ENCODE results near the gene HNRNPR. TPM values are rescaled to one million over a fixed set of nuclear protein-coding genes. Genes with fewer than 3 reads are reported as not detected.
"Not testable (repeated sequence)": the region's sequence is repeated elsewhere in the genome, so short reads cannot be mapped to it uniquely, and the experiment has no call there.

The HNRNPR gene
- total RNA-seq, 1 experiment from 2014 or later: 141 TPM

DNA sequence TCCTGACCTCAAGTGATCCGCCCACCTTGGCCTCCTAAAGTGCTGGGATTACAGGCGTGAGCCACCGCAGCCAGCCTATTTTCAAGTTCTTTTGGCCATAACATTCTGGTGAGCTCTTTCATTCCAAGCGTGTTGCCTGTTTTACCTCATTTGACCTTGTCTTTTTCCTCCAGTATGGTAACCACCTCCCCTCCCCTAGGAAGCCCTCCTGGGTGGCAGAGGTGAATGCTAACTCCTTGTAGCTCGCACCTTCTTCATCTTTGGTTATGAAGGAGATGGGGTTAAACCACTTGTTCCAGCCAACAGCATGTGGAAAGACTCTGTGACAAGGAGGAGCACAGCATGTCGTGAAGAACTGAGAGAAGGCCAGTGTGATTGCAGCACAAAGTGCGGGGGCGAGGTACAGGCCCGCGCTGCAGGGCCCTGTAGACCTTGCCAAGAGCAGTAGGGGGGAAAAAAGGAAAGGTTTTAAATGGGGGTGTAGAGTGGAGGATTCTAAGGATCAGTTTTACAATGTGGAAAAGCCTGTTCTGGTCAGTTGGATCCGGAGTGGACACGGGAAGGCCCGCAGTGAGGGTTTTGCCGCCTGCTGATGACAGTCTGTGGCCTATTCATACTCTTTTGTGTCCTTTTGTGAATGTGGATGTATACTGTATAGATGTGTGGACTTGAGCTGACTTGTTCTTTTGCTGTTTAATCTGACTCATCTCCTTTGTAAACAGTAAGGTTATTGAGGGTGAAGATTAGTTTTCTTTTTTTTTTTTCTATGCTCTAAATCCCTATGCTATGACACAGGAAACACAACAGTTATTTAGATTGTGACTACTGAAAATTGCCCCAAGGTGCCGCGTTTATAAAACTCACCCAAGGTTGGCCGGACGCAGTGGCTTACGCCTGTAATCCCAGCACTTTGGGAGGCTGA, 33.1 kb upstream of the HNRNPR start:
- DNase-seq: peak; percentile 89
- Histone ChIP-seq H3K27ac (ENCODE audit: low read length) (peak overlapping the region; percentile 84), H3K4me3 (ENCODE audit: low read length) (no peak overlapping the region), H3K79me2 (ENCODE audit: low read length) (no peaks in the 10 kb centered on the region), H4K20me1 (ENCODE audit: low read length) (no peaks in the 10 kb centered on the region), H3K4me1 (ENCODE audit: insufficient read depth, low read length) (peaks cover 9% of the 10 kb centered on the region), H3K27me3 (ENCODE audit: low read length) (no peaks in the 10 kb centered on the region), H3K36me3 (ENCODE audit: low read depth, low read length) (no peaks in the 10 kb centered on the region), H3F3A (ENCODE audit: low read length, unreplicated experiment) (no peaks in the 10 kb centered on the region), H2AFZ (ENCODE audit: low read length) (peak overlapping the region; percentile 51; the same call in 1 of the 2 replicates), H3K4me2 (ENCODE audit: low read length) (peak overlapping the region; percentile 44), H3K9me2 (replicated peaks; ENCODE audit: low read length) (no peaks in the 10 kb centered on the region), H3K9me3 (ENCODE audit: low read length) (no peaks in the 10 kb centered on the region), H3K9ac (ENCODE audit: low read length) (peak overlapping the region; percentile 27; the same call in 1 of the 2 replicates)
- ATAC-seq: peak; percentile 96
- POLR2A ChIA-PET (ENCODE audit: unreplicated experiment): interaction anchor here (0.5 to 0.6 kb wide), 2 partner anchors 9 to 826 kb away, joined by 3 to 7 read pairs; no protein-coding TSS in a partner anchor
- CTCF ChIA-PET: interaction anchor here (0.6 to 0.7 kb wide), 3 partner anchors 26 to 32 kb away, joined by 5 to 7 read pairs (median 5); no protein-coding TSS in a partner anchor
- intact Hi-C loops (cut with micrococcal nuclease): no loop called here
- BruUV-seq (replicated peaks): TSS peak; percentile 21
- no peak for TF ChIP-seq EZH2 (IDR thresholded peaks at IDR 0.05; ENCODE audit: low read length, unreplicated experiment)
- TF ChIP-seq EZH2phosphoT487 (IDR thresholded peaks at IDR 0.05; ENCODE audit: borderline replicate concordance, low read length): no peak
- TF ChIP-seq, protein P1, sequence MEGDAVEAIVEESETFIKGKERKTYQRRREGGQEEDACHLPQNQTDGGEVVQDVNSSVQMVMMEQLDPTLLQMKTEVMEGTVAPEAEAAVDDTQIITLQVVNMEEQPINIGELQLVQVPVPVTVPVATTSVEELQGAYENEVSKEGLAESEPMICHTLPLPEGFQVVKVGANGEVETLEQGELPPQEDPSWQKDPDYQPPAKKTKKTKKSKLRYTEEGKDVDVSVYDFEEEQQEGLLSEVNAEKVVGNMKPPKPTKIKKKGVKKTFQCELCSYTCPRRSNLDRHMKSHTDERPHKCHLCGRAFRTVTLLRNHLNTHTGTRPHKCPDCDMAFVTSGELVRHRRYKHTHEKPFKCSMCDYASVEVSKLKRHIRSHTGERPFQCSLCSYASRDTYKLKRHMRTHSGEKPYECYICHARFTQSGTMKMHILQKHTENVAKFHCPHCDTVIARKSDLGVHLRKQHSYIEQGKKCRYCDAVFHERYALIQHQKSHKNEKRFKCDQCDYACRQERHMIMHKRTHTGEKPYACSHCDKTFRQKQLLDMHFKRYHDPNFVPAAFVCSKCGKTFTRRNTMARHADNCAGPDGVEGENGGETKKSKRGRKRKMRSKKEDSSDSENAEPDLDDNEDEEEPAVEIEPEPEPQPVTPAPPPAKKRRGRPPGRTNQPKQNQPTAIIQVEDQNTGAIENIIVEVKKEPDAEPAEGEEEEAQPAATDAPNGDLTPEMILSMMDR (conservative IDR thresholded peaks at IDR 0.05; ENCODE audit: low read depth, low read length): no peak

DNA sequence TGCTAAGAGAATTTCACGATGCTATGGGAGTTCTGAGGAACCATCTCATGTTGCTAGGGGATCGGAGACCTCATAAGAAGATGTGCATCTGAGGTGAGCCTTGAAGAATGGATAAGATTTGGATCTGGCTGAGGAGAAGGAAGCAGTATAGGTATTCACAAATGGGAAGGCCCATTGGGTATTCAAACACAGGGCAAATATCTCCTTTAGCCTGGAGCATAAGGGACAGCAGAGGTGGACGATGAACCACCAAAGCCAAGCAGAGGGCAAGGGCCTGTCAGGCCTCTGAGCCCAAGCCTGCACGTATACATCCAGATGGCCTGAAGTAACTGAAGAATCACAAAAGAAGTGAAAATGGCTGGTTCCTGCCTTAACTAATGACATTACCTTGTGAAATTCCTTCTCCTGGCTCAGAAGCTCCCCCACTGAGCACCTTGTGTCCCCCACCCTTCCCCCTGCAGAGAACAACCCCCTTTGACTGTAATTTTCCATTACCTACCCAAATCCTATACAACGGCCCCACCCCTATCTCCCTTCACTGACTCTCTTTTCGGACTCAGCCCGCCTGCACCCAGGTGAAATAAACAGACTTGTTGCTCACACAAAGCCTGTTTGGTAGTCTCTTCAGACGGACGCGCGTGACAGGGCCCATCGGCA, 30.1 kb upstream of the HNRNPR start:
- H4K20me1 ChIP-seq (ENCODE audit: low read length); CTCF ChIA-PET; BruUV-seq (replicated peaks); H3K9me2 ChIP-seq (replicated peaks; ENCODE audit: low read length); H3K36me3 ChIP-seq (ENCODE audit: low read depth, low read length); H3F3A ChIP-seq (ENCODE audit: low read length, unreplicated experiment); H3K4me2 ChIP-seq (ENCODE audit: low read length); H3K9ac ChIP-seq (ENCODE audit: low read length); H2AFZ ChIP-seq (ENCODE audit: low read length); ATAC-seq; H3K27me3 ChIP-seq (ENCODE audit: low read length); intact Hi-C loops (cut with micrococcal nuclease); DNase-seq; H3K27ac ChIP-seq (ENCODE audit: low read length); H3K4me3 ChIP-seq (ENCODE audit: low read length); H3K9me3 ChIP-seq (ENCODE audit: low read length): not testable (repeated sequence)
- peaks cover 22% of the 10 kb centered on the region for H3K79me2 ChIP-seq (ENCODE audit: low read length)
- peaks cover 25% of the 10 kb centered on the region for H3K4me1 ChIP-seq (ENCODE audit: insufficient read depth, low read length)
- POLR2A ChIA-PET (ENCODE audit: unreplicated experiment): interaction anchor here (0.9 kb wide), 1 partner anchor 30 kb away, joined by 21 read pairs; the partner anchor contains the start of gene HNRNPR

DNA sequence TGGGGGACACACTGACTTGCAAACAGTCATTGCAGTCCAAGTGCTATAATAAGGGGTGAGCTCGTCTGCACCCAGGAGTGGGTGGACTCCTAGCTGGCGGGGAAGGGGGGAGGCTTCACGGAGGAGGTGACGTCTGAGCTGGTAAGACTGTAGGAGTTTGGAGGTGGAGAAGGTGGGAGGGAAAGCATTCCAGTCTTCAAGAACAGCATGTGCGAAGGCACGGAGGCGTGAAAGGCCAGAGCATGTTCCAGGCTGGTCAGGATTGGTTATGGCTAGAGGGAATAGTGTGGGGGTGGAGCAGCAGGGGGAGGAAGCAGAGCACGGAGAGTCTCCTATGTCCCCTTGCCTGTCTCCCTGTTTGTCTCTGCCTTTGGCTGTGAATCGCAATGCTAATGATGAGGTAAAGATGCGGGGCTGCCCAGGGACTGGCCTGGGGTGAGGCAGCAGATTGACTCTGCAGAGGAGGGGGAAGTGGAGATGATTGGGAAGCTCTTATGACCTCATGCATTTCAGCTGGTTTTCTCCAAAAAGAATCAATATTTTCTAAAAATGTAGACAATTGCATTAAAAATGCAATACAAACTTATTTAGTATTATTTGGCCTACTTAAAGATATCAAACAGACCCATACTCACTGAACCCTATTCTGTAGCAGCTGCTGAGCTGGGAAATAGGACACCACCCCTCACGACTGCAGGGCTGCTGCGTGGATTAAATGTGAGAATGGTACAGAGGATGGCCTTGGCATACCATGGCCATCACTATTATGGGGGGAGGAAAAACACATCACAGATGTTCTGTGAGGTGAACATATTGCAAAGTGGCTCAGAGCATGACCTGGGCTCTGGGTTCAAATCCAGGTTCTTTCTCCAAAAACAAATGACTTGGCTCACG, 28.1 kb upstream of the HNRNPR start:
- Histone ChIP-seq H3K36me3 (ENCODE audit: low read depth, low read length) (no peaks in the 10 kb centered on the region), H3K9ac (ENCODE audit: low read length) (no peak overlapping the region), H3K4me3 (ENCODE audit: low read length) (no peak overlapping the region), H3K9me2 (replicated peaks; ENCODE audit: low read length) (no peaks in the 10 kb centered on the region), H3K27me3 (ENCODE audit: low read length) (no peaks in the 10 kb centered on the region), H2AFZ (ENCODE audit: low read length) (no peak overlapping the region), H3K79me2 (ENCODE audit: low read length) (peaks cover 35% of the 10 kb centered on the region), H3K9me3 (ENCODE audit: low read length) (no peaks in the 10 kb centered on the region), H3K4me2 (ENCODE audit: low read length) (no peak overlapping the region), H3K4me1 (ENCODE audit: insufficient read depth, low read length) (peaks cover 24% of the 10 kb centered on the region), H3K27ac (ENCODE audit: low read length) (no peak overlapping the region), H3F3A (ENCODE audit: low read length, unreplicated experiment) (no peaks in the 10 kb centered on the region), H4K20me1 (ENCODE audit: low read length) (no peaks in the 10 kb centered on the region)
- BruUV-seq (replicated peaks): no TSS peak
- DNase-seq (no peak), ATAC-seq (no peak)
- CTCF ChIA-PET: no interaction called here
- intact Hi-C loops (cut with micrococcal nuclease): no loop called here
- TF ChIP-seq EZH2 (IDR thresholded peaks at IDR 0.05; ENCODE audit: low read length, unreplicated experiment) (no peak), EZH2phosphoT487 (IDR thresholded peaks at IDR 0.05; ENCODE audit: borderline replicate concordance, low read length) (no peak)
- TF ChIP-seq, protein P1 (conservative IDR thresholded peaks at IDR 0.05; ENCODE audit: low read depth, low read length): no peak
- POLR2A ChIA-PET (ENCODE audit: unreplicated experiment): no interaction called here

Data from PC-3 (cell line).